ENCODE results near the gene SPATS2L. TPM values are rescaled to one million over a fixed set of nuclear protein-coding genes. Genes with fewer than 3 reads are reported as not detected.

The SPATS2L gene
- total and polyA plus RNA-seq, 2 donors (not counting 1 experiment from before 2014, with no cell fraction given) = 0.27 to 0.44 TPM

DNA sequence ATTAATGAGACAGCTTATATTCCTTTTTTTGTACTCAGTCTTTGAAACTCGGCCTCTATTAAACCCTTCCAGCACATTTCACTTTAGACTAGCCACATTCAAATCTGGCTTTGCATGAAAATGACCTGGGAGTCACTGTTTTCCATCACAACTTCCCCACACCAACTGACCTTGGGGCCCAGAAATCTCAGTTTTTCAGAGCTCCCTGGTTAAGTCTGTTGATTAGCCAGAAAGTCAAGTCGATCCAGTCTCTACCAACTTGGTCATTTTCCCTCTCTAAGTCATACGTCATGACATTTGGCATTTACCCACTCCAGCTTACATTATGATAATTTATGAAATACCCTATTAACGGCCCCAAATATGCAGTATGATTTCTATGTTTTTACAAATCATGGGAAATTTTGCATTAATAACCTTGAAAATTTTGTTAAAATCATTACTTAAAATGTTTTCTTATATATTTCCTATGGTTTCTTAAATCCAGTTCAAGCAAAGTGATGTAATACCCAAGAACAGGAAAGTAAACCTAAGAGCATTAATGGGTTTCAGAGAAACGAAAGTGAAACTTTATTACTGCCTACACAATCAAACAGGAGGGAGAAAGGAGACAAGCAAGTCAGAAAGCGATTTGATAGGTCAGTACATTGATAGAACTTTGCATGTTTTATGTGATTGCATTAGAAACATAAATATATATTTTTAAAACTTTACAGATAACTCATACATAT lies 77.1 kb downstream of the SPATS2L start:
- peak overlapping the region; percentile 47 for H3K4me2 ChIP-seq (replicated peaks; ENCODE audit: low read depth, low read length, poor library complexity, severe bottlenecking)
- whole genome bisulfite sequencing (ENCODE audit: insufficient coverage) = no CpG with 5 or more reads among the region's 6 CpGs
- H3K9me3 ChIP-seq (ENCODE audit: control extremely low read depth in 1 of 3, control insufficient read depth in 2 of 3, insufficient read depth in 1 of 3, low read length in 2 of 3) = no peaks in the 10 kb centered on the region
- H3K27me3 Mint-ChIP-seq = peaks cover 5% of the 10 kb centered on the region
- ATAC-seq (ENCODE audit: low read depth) = no peak
- H3K4me1 Mint-ChIP-seq = peaks cover 2% of the 10 kb centered on the region
- H2AFZ ChIP-seq (ENCODE audit: insufficient read depth, low read depth, low read length, poor library complexity, severe bottlenecking) = peak overlapping the region; percentile 29
- ChIA-PET POLR2A (interaction anchor here (0.6 kb wide), 1 partner anchor 468 kb away, joined by 5 read pairs; no protein-coding TSS in a partner anchor), CTCF (no interaction called here)
- TF ChIP-seq EZH2 (IDR thresholded peaks at IDR 0.05; ENCODE audit: borderline replicate concordance, insufficient read depth, low read depth, low read length, poor library complexity, severe bottlenecking) (no peak), CTCF (IDR thresholded peaks at IDR 0.05) (no peak)
- no peaks in the 10 kb centered on the region for H3K4me1 ChIP-seq (ENCODE audit: control insufficient read depth in 2 of 2, insufficient read depth in 2 of 2, low read length in 2 of 2)
- no peaks in the 10 kb centered on the region for H3K27me3 ChIP-seq (replicated peaks in 1 of 4; ENCODE audit: control extremely low read depth in 1 of 4, control insufficient read depth in 3 of 4, insufficient read depth in 4 of 4, low read length in 3 of 4)
- intact Hi-C loops (cut with micrococcal nuclease) = no loop called here
- no peaks in the 10 kb centered on the region for H3K36me3 ChIP-seq (replicated peaks in 1 of 2; ENCODE audit: control extremely low read depth in 1 of 2, control insufficient read depth in 1 of 2, extremely low read depth in 1 of 2, insufficient read depth in 2 of 2, low read length in 1 of 2)
- no peaks in the 10 kb centered on the region for H3K79me2 ChIP-seq (ENCODE audit: control insufficient read depth, insufficient read depth, low read length)
- DNase-seq = peak; percentile 13
- no peaks in the 10 kb centered on the region for H3K9me3 Mint-ChIP-seq (ENCODE audit: insufficient read depth)
- H3K4me3 ChIP-seq (ENCODE audit: control extremely low read depth in 1 of 5, extremely low read depth in 1 of 5, insufficient read depth in 1 of 5, low read depth in 2 of 5, low read length in 4 of 5) = peak overlapping the region in 1 of 5 experiments; percentile 6
- no peak overlapping the region for H3K9ac ChIP-seq (ENCODE audit: low read length)
- H3K27ac ChIP-seq (ENCODE audit: low read length in 2 of 2) = no peak overlapping the region
- no peak overlapping the region for H3K27ac Mint-ChIP-seq
- no peaks in the 10 kb centered on the region for H4K20me1 ChIP-seq (ENCODE audit: control insufficient read depth, insufficient read depth, low read length, poor library complexity, severe bottlenecking)
- no peak overlapping the region for H3K4me3 Mint-ChIP-seq

GRCh38 chr2:200385063-200385635 lies 78.7 kb downstream of the SPATS2L start:
- TF ChIP-seq CTCF (IDR thresholded peaks at IDR 0.05) (no peak), EZH2 (IDR thresholded peaks at IDR 0.05; ENCODE audit: borderline replicate concordance, insufficient read depth, low read depth, low read length, poor library complexity, severe bottlenecking) (no peak)

More at GRCh38 chr2:200385063-200385635, 78.7 kb downstream of the SPATS2L start:
- H3K4me3 Mint-ChIP-seq = no peak overlapping the region
- H3K9me3 Mint-ChIP-seq (ENCODE audit: insufficient read depth) = no peaks in the 10 kb centered on the region
- peaks cover 6% of the 10 kb centered on the region for H3K27me3 Mint-ChIP-seq
- Histone ChIP-seq H3K9ac (ENCODE audit: low read length) (no peak overlapping the region), H3K27ac (ENCODE audit: low read length in 2 of 2) (no peak overlapping the region), H3K79me2 (ENCODE audit: control insufficient read depth, insufficient read depth, low read length) (no peaks in the 10 kb centered on the region), H3K4me3 (ENCODE audit: control extremely low read depth in 1 of 5, extremely low read depth in 1 of 5, insufficient read depth in 1 of 5, low read depth in 2 of 5, low read length in 4 of 5) (no peak overlapping the region), H3K4me1 (ENCODE audit: control insufficient read depth in 2 of 2, insufficient read depth in 2 of 2, low read length in 2 of 2) (no peaks in the 10 kb centered on the region), H2AFZ (ENCODE audit: insufficient read depth, low read depth, low read length, poor library complexity, severe bottlenecking) (peak overlapping the region; percentile 43), H3K9me3 (ENCODE audit: control extremely low read depth in 1 of 3, control insufficient read depth in 2 of 3, insufficient read depth in 1 of 3, low read length in 2 of 3) (no peaks in the 10 kb centered on the region), H3K36me3 (replicated peaks in 1 of 2; ENCODE audit: control extremely low read depth in 1 of 2, control insufficient read depth in 1 of 2, extremely low read depth in 1 of 2, insufficient read depth in 2 of 2, low read length in 1 of 2) (no peaks in the 10 kb centered on the region), H3K27me3 (replicated peaks in 1 of 4; ENCODE audit: control extremely low read depth in 1 of 4, control insufficient read depth in 3 of 4, insufficient read depth in 4 of 4, low read length in 3 of 4) (no peaks in the 10 kb centered on the region), H4K20me1 (ENCODE audit: control insufficient read depth, insufficient read depth, low read length, poor library complexity, severe bottlenecking) (no peaks in the 10 kb centered on the region), H3K4me2 (replicated peaks; ENCODE audit: low read depth, low read length, poor library complexity, severe bottlenecking) (no peak overlapping the region)
- 100% methylated on average over 1 of the region's 5 CpGs for WGBS (ENCODE audit: insufficient coverage)
- peaks cover 2% of the 10 kb centered on the region for H3K4me1 Mint-ChIP-seq
- no peak overlapping the region for H3K27ac Mint-ChIP-seq
- CTCF ChIA-PET = no interaction called here
- intact Hi-C loops (cut with micrococcal nuclease) = no loop called here
- ATAC-seq (ENCODE audit: low read depth) (no peak), DNase-seq (no peak)
- POLR2A ChIA-PET = no interaction called here
